IMR-90 (cell line): ENCODE data around the gene TRMT10B. TPM values are rescaled to one million over a fixed set of nuclear protein-coding genes. Genes with fewer than 3 reads are reported as not detected.

Source experiments
- ATAC-seq: fragments of 200-7000 bp; cut with Tn5 transposase; 2 replicates; pipeline ENCODE4 v1.9.1; 2020; ENCODE audit warnings: low read depth, mild to moderate bottlenecking, moderate library complexity
- BruUV-seq: library from RNA; stranded (reverse); fragments of 400-500 nt; replicated peaks from 2 replicates; lab custom pipeline; 2021; lab: Mats Ljungman, UMichigan
- CTCF ChIA-PET: fragments of 300-600 bp; formaldehyde crosslinking; extraction: SDS; loops from one replicate; lab custom pipeline; 2021; ENCODE audit warnings: antibody characterized with exemption; lab: Yijun Ruan, JAX
- POLR2A ChIA-PET: fragments of 300-600 bp; sonication (Branson Sonifier 250); formaldehyde crosslinking; loops from one replicate; lab custom pipeline; 2022; ENCODE audit warnings: antibody characterized with exemption; ENCODE audit not compliant: unreplicated experiment; lab: Charles Lee
- DNase-seq: peaks from one replicate; pipeline ENCODE4 v3.0.0; 2013
- H2AFZ ChIP-seq: replicated peaks from 2 replicates; pipeline ENCODE3; 2013; ENCODE audit warnings: low read length, mild to moderate bottlenecking; ENCODE audit not compliant: poor library complexity
- H2AK5ac ChIP-seq: 2 replicates; pipeline ENCODE4 v1.6.1; 2013; ENCODE audit warnings: low read depth, low read length, inconsistent platforms
- H2AK9ac ChIP-seq: replicated peaks from 2 replicates; pipeline ENCODE3; 2013; ENCODE audit warnings: mild to moderate bottlenecking, low read depth, low read length, moderate library complexity; ENCODE audit not compliant: poor library complexity
- H2BK120ac ChIP-seq: 2 replicates; pipeline ENCODE4 v1.6.1; 2013; ENCODE audit warnings: low read depth, low read length, inconsistent platforms
- H2BK15ac ChIP-seq: 3 replicates; pipeline ENCODE4 v1.6.1; 2013; ENCODE audit warnings: low read depth, low read length, inconsistent platforms
- H2BK20ac ChIP-seq: 2 replicates; pipeline ENCODE4 v1.6.1; 2013; ENCODE audit warnings: low read depth, mild to moderate bottlenecking, inconsistent platforms, low read length, moderate library complexity
- H2BK5ac ChIP-seq: 2 replicates; pipeline ENCODE4 v1.6.1; 2013; ENCODE audit warnings: mild to moderate bottlenecking, low read depth, low read length, inconsistent platforms; ENCODE audit not compliant: poor library complexity, severe bottlenecking
- H3K14ac ChIP-seq: replicated peaks from 2 replicates; pipeline ENCODE4 v1.6.1; 2013; ENCODE audit warnings: low read depth, low read length, inconsistent platforms
- H3K18ac ChIP-seq: 2 replicates; pipeline ENCODE4 v1.6.1; 2013; ENCODE audit warnings: low read depth, low read length, control low read depth
- H3K23ac ChIP-seq: 2 replicates; pipeline ENCODE4 v1.6.1; 2013; ENCODE audit warnings: low read depth, low read length, inconsistent platforms
- H3K27ac ChIP-seq: 2 replicates; pipeline ENCODE4 v1.5.1; 2013; ENCODE audit warnings: mild to moderate bottlenecking, control low read depth, low read length; ENCODE audit not compliant: insufficient read depth
- H3K27me3 ChIP-seq: 2 replicates; pipeline ENCODE4 v1.6.1; 2013; ENCODE audit warnings: low read length; ENCODE audit not compliant: control insufficient read depth, insufficient read depth
- H3K36me3 ChIP-seq: 2 replicates; pipeline ENCODE4 v1.6.1; 2013; ENCODE audit warnings: low read length, mixed read lengths; ENCODE audit not compliant: control insufficient read depth, insufficient read depth
- H3K4ac ChIP-seq: 2 replicates; pipeline ENCODE4 v1.6.1; 2013; ENCODE audit warnings: low read depth, low read length, inconsistent platforms
- H3K4me1 ChIP-seq: 2 replicates; pipeline ENCODE4 v1.6.1; 2013; ENCODE audit warnings: low read length, mixed read lengths; ENCODE audit not compliant: control insufficient read depth, insufficient read depth
- H3K4me2 ChIP-seq: 2 replicates; pipeline ENCODE4 v1.6.1; 2013; ENCODE audit warnings: low read depth, mild to moderate bottlenecking, control low read depth, low read length, moderate library complexity
- H3K4me3 ChIP-seq: 2 replicates; pipeline ENCODE4 v1.5.1; 2013; ENCODE audit warnings: low read depth, mild to moderate bottlenecking, control low read depth, low read length, moderate library complexity; ENCODE audit not compliant: insufficient read depth
- H3K56ac ChIP-seq: 2 replicates; pipeline ENCODE4 v1.6.1; 2013; ENCODE audit warnings: low read length, inconsistent platforms; ENCODE audit not compliant: insufficient read depth; ENCODE audit errors: extremely low read depth
- H3K79me1 ChIP-seq, 2 experiments: 2 replicates each; pipeline ENCODE4 v1.6.1; 2013; ENCODE audit warnings: low read length in 2 of 2, inconsistent platforms in 1 of 2, low read depth in 1 of 2
- H3K9ac ChIP-seq: 2 replicates; pipeline ENCODE4 v1.6.1; 2013; ENCODE audit warnings: low read depth, low read length, control low read depth
- H3K9me1 ChIP-seq: 2 replicates; pipeline ENCODE4 v1.6.1; 2013; ENCODE audit warnings: low read length, inconsistent platforms; ENCODE audit not compliant: insufficient read depth
- H3K9me3 ChIP-seq: 2 replicates; pipeline ENCODE4 v1.6.1; 2013; ENCODE audit warnings: low read length; ENCODE audit not compliant: control insufficient read depth, insufficient read depth
- H4K20me1 ChIP-seq: 2 replicates; pipeline ENCODE4 v1.6.1; 2013; ENCODE audit warnings: low read length, inconsistent platforms; ENCODE audit not compliant: insufficient read depth
- H4K5ac ChIP-seq: 2 replicates; pipeline ENCODE4 v1.6.1; 2013; ENCODE audit warnings: mild to moderate bottlenecking, low read depth, low read length, control low read depth
- H4K8ac ChIP-seq, 2 experiments: 2 replicates each; pipeline ENCODE4 v1.6.1; 2013; ENCODE audit warnings: low read depth in 2 of 2, low read length in 2 of 2, control low read depth in 1 of 2, inconsistent platforms in 1 of 2
- H4K91ac ChIP-seq: 2 replicates; pipeline ENCODE4 v1.6.1; 2013; ENCODE audit warnings: low read depth, low read length, inconsistent platforms; ENCODE audit not compliant: insufficient read depth
- CHD1 ChIP-seq: IDR thresholded peaks from 2 replicates; pipeline ENCODE4 v1.6.1; 2012; ENCODE audit warnings: low read depth, low read length, improper control_type of control experiment
- CTCF ChIP-seq: conservative IDR thresholded peaks from 2 replicates; pipeline ENCODE4 v1.5.1; 2012; ENCODE audit warnings: mild to moderate bottlenecking, low read depth, low read length, improper control_type of control experiment
- ELK1 ChIP-seq: fragments of 150-350 bp; IDR thresholded peaks from 2 replicates; pipeline ENCODE4 v1.6.1; 2016; ENCODE audit warnings: low read depth, mild to moderate bottlenecking, low read length, moderate library complexity, borderline replicate concordance
- MAFK ChIP-seq: IDR thresholded peaks from 2 replicates; pipeline ENCODE4 v1.6.1; 2012; ENCODE audit warnings: low read depth, low read length, improper control_type of control experiment
- RAD21 ChIP-seq: IDR thresholded peaks from 2 replicates; pipeline ENCODE4 v1.6.1; 2012; ENCODE audit warnings: low read length, improper control_type of control experiment
- RCOR1 ChIP-seq: IDR thresholded peaks from 2 replicates; pipeline ENCODE4 v1.6.1; 2012; ENCODE audit warnings: mild to moderate bottlenecking, low read length, improper control_type of control experiment; ENCODE audit not compliant: insufficient replicate concordance
- WGBS, 2 experiments: methylation state at CpG; one replicate each; pipeline versions ENCODE4 v1.1.5 to v1.1.7; 2013; ENCODE audit warnings: missing lambda C conversion rate in 2 of 2; ENCODE audit not compliant: insufficient read length in 1 of 2; ENCODE audit errors: extremely low coverage in 2 of 2; 5-methylcytosine and 5-hydroxymethylcytosine counted together
- dilution Hi-C: fragments of 300-500 bp; cut with HindIII; formaldehyde crosslinking; loops from one replicate; pipeline ENCODE4 v1.14.3; 2018; ENCODE audit warnings: low sequenced_read_pairs; ENCODE audit not compliant: unreplicated experiment
- in situ Hi-C: fragments of 300-500 bp; cut with MboI; formaldehyde crosslinking; loops from 3 replicates; pipeline ENCODE4 v1.14.3; 2019; ENCODE audit warnings: low sequenced_read_pairs, inconsistent platforms, mixed read lengths
- intact Hi-C: fragments of 100-400 bp; cut with micrococcal nuclease; formaldehyde crosslinking; loops from 2 replicates; pipeline ENCODE4 v1.10.0; 2022
- polyA plus RNA-seq, 3 experiments: library from polyadenylated mRNA; depleted of rRNA; stranded (reverse); fragments of >200 nt; gene quantifications; 2 replicates each; pipeline ENCODE4 v1.2.3, GENCODE V29; 2012; ENCODE audit warnings: low replicate concordance in 1 of 3
- total RNA-seq: library from RNA; depleted of rRNA; stranded (reverse); fragments of >200 nt; gene quantifications from 2 replicates; pipeline ENCODE4 v1.2.3, GENCODE V29; 2012

The TRMT10B gene
- total and polyA plus RNA-seq, 2 of the 4 experiments (the other 2 are of a cell fraction) = 2.3 to 4.5 TPM

- Histone ChIP-seq H3K79me1 (no peaks in the 10 kb centered on the region), H4K20me1 (no peaks in the 10 kb centered on the region), H2BK5ac (no peak overlapping the region), H3K4me2 (no peak overlapping the region), H3K27me3 (peaks cover 46% of the 10 kb centered on the region), H3K18ac (no peak overlapping the region), H3K9ac (no peak overlapping the region), H3K9me1 (peaks cover 2% of the 10 kb centered on the region; the same call in 1 of the 2 replicates), H2AK9ac (no peak overlapping the region), H2BK20ac (no peak overlapping the region), H3K14ac (no peak overlapping the region), H3K4me3 (no peak overlapping the region), H3K4ac (no peak overlapping the region), H3K27ac (no peak overlapping the region), H3K9me3 (no peaks in the 10 kb centered on the region), H3K56ac (no peak overlapping the region), H2AFZ (no peak overlapping the region), H2BK15ac (no peak overlapping the region), H2AK5ac (no peak overlapping the region), H4K91ac (no peak overlapping the region), H3K4me1 (no peaks in the 10 kb centered on the region; the same call in 1 of the 2 replicates), H3K23ac (no peak overlapping the region), H2BK120ac (no peak overlapping the region), H4K5ac (no peak overlapping the region), H3K36me3 (no peaks in the 10 kb centered on the region), H4K8ac (no peak overlapping the region)
- ATAC-seq = no peak
- intact Hi-C loops = no loop called here
- BruUV-seq = no TSS peak
- DNase-seq = no peak
- dilution Hi-C loops = no loop called here
- TF ChIP-seq CHD1 (no peak), ELK1 (no peak), RCOR1 (no peak), CTCF (no peak), RAD21 (no peak), MAFK (no peak)
- in situ Hi-C loops = no loop called here
- CTCF ChIA-PET = no interaction called here
- POLR2A ChIA-PET = interaction anchor here (0.5 kb wide), 1 partner anchor 24 kb away, joined by 3 read pairs; no protein-coding TSS in a partner anchor
- no CpG with 5 or more reads among the region's 5 CpGs for WGBS, 2 experiments
Measured at GRCh38 chr9:37730839-37731238, 22.8 kb upstream of the TRMT10B start.
